ENCODE data around the gene COL7A1. TPM values are rescaled to one million over a fixed set of nuclear protein-coding genes. Genes with fewer than 3 reads are reported as not detected.

COL7A1 gene
- total RNA-seq, 2 experiments from 2014 or later = 4.1 to 10.8 TPM

- H3K27ac ChIP-seq (ENCODE audit: low read depth, low read length, poor library complexity, severe bottlenecking) = no peak overlapping the region
- TF ChIP-seq EZH2phosphoT487 (IDR thresholded peaks at IDR 0.05; ENCODE audit: borderline replicate concordance, low read depth, low read length) = no peak
- TF ChIP-seq CTCF (conservative IDR thresholded peaks at IDR 0.05; ENCODE audit: low read length) = no peak
- CTCF ChIA-PET (ENCODE audit: unreplicated experiment) = no interaction called here
- POLR2A ChIA-PET = interaction anchor here (1.2 kb wide), 1 partner anchor 26 kb away, joined by 3 read pairs; no protein-coding TSS in a partner anchor
- no peaks in the 10 kb centered on the region for H3K9me2 ChIP-seq (ENCODE audit: insufficient read depth, low read length)
- H4K20me1 ChIP-seq (ENCODE audit: insufficient read depth, low read length) = no peaks in the 10 kb centered on the region; the same call in 1 of the 2 replicates
- H3K36me3 ChIP-seq (ENCODE audit: insufficient read depth, low read length) = no peaks in the 10 kb centered on the region; the same call in 1 of the 2 replicates
- H3K4me2 ChIP-seq (ENCODE audit: low read length) = no peak overlapping the region
- BruUV-seq (replicated peaks) = no TSS peak
- no peaks in the 10 kb centered on the region for H3K9me3 ChIP-seq (ENCODE audit: low read length)
- intact Hi-C loops (cut with micrococcal nuclease; ENCODE audit: unreplicated experiment) = loop anchor here (10.0 kb wide), 2 partner anchors 187 to 227 kb away; partner anchors contain the start of genes ATRIP, CCDC51 and TMA7
- no peak for DNase-seq (ENCODE audit: low spot score)
- peaks cover 20% of the 10 kb centered on the region for H3K4me1 ChIP-seq (ENCODE audit: insufficient read depth, low read length, poor library complexity, severe bottlenecking)
- H3K79me2 ChIP-seq (ENCODE audit: insufficient read depth, low read depth, low read length) = no peaks in the 10 kb centered on the region
- no peak overlapping the region for H3K4me3 ChIP-seq (ENCODE audit: low read depth, low read length, poor library complexity, severe bottlenecking)
- H2AFZ ChIP-seq (ENCODE audit: low read length) = no peak overlapping the region
Observed at GRCh38 chr3:48631516-48632448, 36.7 kb upstream of the COL7A1 start.

GRCh38 chr3:48630833-48631232, 35.7 kb upstream of the COL7A1 start:
- H4K20me1 ChIP-seq (ENCODE audit: insufficient read depth, low read length) = no peaks in the 10 kb centered on the region; the same call in 1 of the 2 replicates
- no peak overlapping the region for H3K27ac ChIP-seq (ENCODE audit: low read depth, low read length, poor library complexity, severe bottlenecking)
- ChIA-PET POLR2A (no interaction called here), CTCF (ENCODE audit: unreplicated experiment) (no interaction called here)
- H3K9me2 ChIP-seq (ENCODE audit: insufficient read depth, low read length) = no peaks in the 10 kb centered on the region
- H3K9me3 ChIP-seq (ENCODE audit: low read length) = no peaks in the 10 kb centered on the region
- no peak overlapping the region for H3K4me3 ChIP-seq (ENCODE audit: low read depth, low read length, poor library complexity, severe bottlenecking)
- no peak for DNase-seq (ENCODE audit: low spot score)
- no peak overlapping the region for H2AFZ ChIP-seq (ENCODE audit: low read length)
- no peak overlapping the region for H3K4me2 ChIP-seq (ENCODE audit: low read length)
- no peak for TF ChIP-seq EZH2phosphoT487 (IDR thresholded peaks at IDR 0.05; ENCODE audit: borderline replicate concordance, low read depth, low read length)
- no peak for TF ChIP-seq CTCF (conservative IDR thresholded peaks at IDR 0.05; ENCODE audit: low read length)
- no peaks in the 10 kb centered on the region for H3K79me2 ChIP-seq (ENCODE audit: insufficient read depth, low read depth, low read length)
- intact Hi-C loops (cut with micrococcal nuclease; ENCODE audit: unreplicated experiment) = loop anchor here (10.0 kb wide), 2 partner anchors 186 to 226 kb away; partner anchors contain the start of genes ATRIP, CCDC51 and TMA7
- no TSS peak for BruUV-seq (replicated peaks)
- H3K4me1 ChIP-seq (ENCODE audit: insufficient read depth, low read length, poor library complexity, severe bottlenecking) = peaks cover 10% of the 10 kb centered on the region
- H3K36me3 ChIP-seq (ENCODE audit: insufficient read depth, low read length) = peaks cover 5% of the 10 kb centered on the region; the same call in 1 of the 2 replicates
